Gastrocnemius medialis (tissue), 4 donors: ENCODE results near the gene CACNA2D1. TPM values are rescaled to one million over a fixed set of nuclear protein-coding genes. Genes with fewer than 3 reads are reported as not detected.

Source experiments
- ATAC-seq, 2 donors: fragments of 150-250 bp; one replicate each; pipeline ENCODE4 v1.9.1; 2016
- DNase-seq, 2 donors: peaks; one replicate each; pipeline ENCODE4 v3.0.0-alpha.2; 2019
- H3K27ac ChIP-seq, 4 donors: fragments of 200-600 bp; sonication (generic); 1 replicate in 1 of 4; 2 replicates in 3 of 4; pipeline ENCODE4 v1.5.1; 2016 to 2018; ENCODE audit warnings: mild to moderate bottlenecking in 2 of 4, moderate library complexity in 1 of 4
- H3K27me3 ChIP-seq, 3 donors: fragments of 200-600 bp; sonication (generic) in 2 of 3; 1 replicate in 1 of 3; 2 replicates in 2 of 3; pipeline versions ENCODE4 v1.5.1 to v1.6.0; 2016 to 2019; ENCODE audit warnings: mild to moderate bottlenecking in 1 of 3, moderate library complexity in 1 of 3
- H3K36me3 ChIP-seq, 2 donors: fragments of 200-600 bp; sonication (generic) in 1 of 2; one replicate each; pipeline ENCODE4 v1.5.1; 2017 to 2018
- H3K4me1 ChIP-seq, 2 donors: fragments of 200-600 bp; sonication (generic) in 1 of 2; one replicate each; pipeline ENCODE4 v1.5.1; 2016 to 2017; ENCODE audit warnings: mild to moderate bottlenecking in 2 of 2
- H3K4me3 ChIP-seq, 4 donors: fragments of 200-600 bp; sonication (generic) in 3 of 4; 1 replicate in 1 of 4; 2 replicates in 3 of 4; pipeline ENCODE4 v1.5.1; 2016 to 2019; ENCODE audit warnings: mild to moderate bottlenecking in 2 of 4
- H3K9me3 ChIP-seq, 3 donors: fragments of 200-600 bp; sonication (generic) in 2 of 3; 1 replicate in 1 of 3; 2 replicates in 2 of 3; pipeline ENCODE4 v1.5.1; 2016 to 2019
- CTCF ChIP-seq, 5 experiments: fragments of 450-650 bp in 3 of 5; fragments of 200-600 bp in 2 of 5; sonication (generic) in 2 of 5; IDR thresholded peaks in 4 of 5; conservative IDR thresholded peaks in 1 of 5; 1 replicate in 4 of 5; 2 replicates in 1 of 5; pipeline ENCODE4 v1.5.1; 2016 to 2019; ENCODE audit warnings: antibody characterized with exemption in 5 of 5, mild to moderate bottlenecking in 3 of 5, moderate library complexity in 3 of 5
- POLR2A ChIP-seq, 2 donors: fragments of 450-650 bp; IDR thresholded peaks; one replicate each; pipeline ENCODE4 v1.6.1; 2017; ENCODE audit warnings: antibody characterized with exemption in 2 of 2, mild to moderate bottlenecking in 2 of 2, moderate library complexity in 2 of 2
- in situ Hi-C, 4 donors: fragments of 200-750 bp; cut with MboI; loops; one replicate each; pipeline versions ENCODE4 v1.15.0 to v1.8.0; 2017; ENCODE audit warnings: low sequenced_read_pairs in 4 of 4
- intact Hi-C: fragments of 100-400 bp; cut with DNase I; formaldehyde crosslinking; loops from one replicate; pipeline ENCODE4 v1.15.1; 2023; ENCODE audit warnings: low total_unique reads
- total RNA-seq, 4 donors: library from RNA; depleted of rRNA; stranded (reverse); fragments of >200 nt; gene quantifications; one replicate each; pipeline versions ENCODE4 v1.1.0 to v1.2.3, GENCODE V29; 2016

Gene CACNA2D1
- total RNA-seq: 100 to 1,000 TPM in 3 of 4 donors, 10 to 100 TPM in 1; 83.9 to 157 (median 120) TPM

DNA sequence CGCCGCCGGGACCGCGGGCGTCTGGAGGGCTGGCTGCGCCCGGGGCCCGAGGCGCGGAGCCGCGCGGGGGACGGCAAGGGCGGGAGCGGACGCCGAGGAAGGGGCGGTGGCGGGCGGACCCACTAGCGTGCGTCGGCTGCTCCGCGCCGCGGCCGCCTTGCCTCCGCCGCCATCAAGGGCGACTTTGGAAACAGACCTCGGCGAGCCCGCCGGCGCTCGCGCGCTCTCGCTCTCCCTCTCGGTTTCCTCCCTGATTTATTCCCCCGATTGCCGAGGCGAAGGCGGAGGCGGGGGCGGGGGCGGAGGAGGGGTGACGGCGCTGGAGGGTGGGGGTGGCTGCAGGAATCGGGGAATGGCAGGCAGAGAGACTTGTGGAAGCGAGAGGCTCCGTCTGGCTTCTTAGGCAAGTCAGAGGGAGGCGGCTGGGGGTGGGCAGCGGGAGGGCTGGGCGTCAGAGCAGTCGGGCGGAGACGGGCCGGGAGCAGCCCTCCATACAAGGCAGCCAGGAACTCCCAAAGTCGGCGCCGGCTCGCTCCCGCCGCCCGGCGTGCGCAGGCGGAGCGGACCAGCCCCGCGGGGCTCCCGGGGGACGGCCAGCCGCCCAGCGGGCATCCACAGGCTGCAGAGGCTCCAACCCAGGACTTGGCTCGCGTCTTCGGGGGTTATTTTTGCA, at the start of gene CACNA2D1:
CACNA2D1 (minus strand) TSS at position 231 of the 673 bp plus-strand sequence.
- intact Hi-C loops: loop anchor here (1.0 to 10.0 kb wide), 5 partner anchors 39 to 279 kb away; no protein-coding TSS in a partner anchor
- Histone ChIP-seq H3K9me3 (no peaks in the 10 kb centered on the region), H3K4me3 (peak within 1 kb of the TSS; percentile 79 to 93 (median 84)), H3K27me3 (no peaks in the 10 kb centered on the region), H3K27ac (peak within 1 kb of the TSS; percentile 96 to 97 (median 97)), H3K36me3 (no peaks in the 10 kb centered on the region), H3K4me1 (peaks cover 34 to 35% of the 10 kb centered on the region in 2 donors)
- peak; percentile 84 to 89 for DNase-seq
- in situ Hi-C loops: loop anchor here in 1 of 4 donors (25.0 kb wide), 1 partner anchor 206 kb away; no protein-coding TSS in a partner anchor
- ATAC-seq: peak; percentile 79 to 81
- TF ChIP-seq CTCF (IDR thresholded peaks at IDR 0.05 in 4 of 5, conservative IDR thresholded peaks at IDR 0.05 in 1 of 5) (peak in 4 of 5 experiments; percentile 28 to 62 (median 52)), POLR2A (IDR thresholded peaks at IDR 0.05) (peak; percentile 32 to 62)

DNA sequence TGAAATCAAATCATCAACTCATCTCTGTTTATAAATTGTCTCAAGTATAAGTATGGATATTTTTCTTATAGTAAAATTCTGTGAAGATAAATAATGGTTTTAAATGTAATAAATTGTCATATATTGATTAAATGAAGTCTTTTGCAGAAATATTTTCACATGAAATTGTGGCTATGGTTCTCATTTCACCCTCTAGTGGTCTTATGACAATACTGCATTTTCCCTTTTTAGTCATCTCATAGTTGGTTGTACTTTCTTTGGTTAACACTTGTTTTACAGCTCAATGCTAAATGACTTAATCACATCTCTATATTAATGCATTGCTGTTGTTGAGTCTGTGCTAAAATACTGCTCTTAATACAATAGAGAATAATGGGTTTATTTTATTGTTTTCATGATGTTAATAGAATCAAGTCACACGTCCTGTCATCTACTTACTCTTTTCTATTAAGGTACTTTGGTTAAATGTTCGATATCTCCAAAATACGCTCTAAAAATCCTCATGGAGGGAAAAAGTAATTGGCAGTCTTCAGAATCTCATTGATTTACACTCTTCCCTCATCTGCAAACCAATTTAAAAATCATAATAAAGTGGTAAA, 38.0 kb upstream of the CACNA2D1 start:
- intact Hi-C loops: loop anchor here (1.0 to 5.0 kb wide), 3 partner anchors 39 to 439 kb away; partner anchors contain the start of gene CACNA2D1
- Histone ChIP-seq H3K27ac (no peak overlapping the region), H3K9me3 (no peaks in the 10 kb centered on the region), H3K27me3 (no peaks in the 10 kb centered on the region), H3K36me3 (no peaks in the 10 kb centered on the region), H3K4me1 (peaks cover 22 to 24% of the 10 kb centered on the region in 2 donors), H3K4me3 (no peak overlapping the region)
- ATAC-seq (no peak), DNase-seq (no peak)
- TF ChIP-seq POLR2A (IDR thresholded peaks at IDR 0.05) (no peak), CTCF (IDR thresholded peaks at IDR 0.05 in 4 of 5, conservative IDR thresholded peaks at IDR 0.05 in 1 of 5) (peak; percentile 48 to 87 (median 77))
- in situ Hi-C loops: loop anchor here in 2 of 4 donors (25.0 kb wide), 1 partner anchor 444 kb away; no protein-coding TSS in a partner anchor

DNA sequence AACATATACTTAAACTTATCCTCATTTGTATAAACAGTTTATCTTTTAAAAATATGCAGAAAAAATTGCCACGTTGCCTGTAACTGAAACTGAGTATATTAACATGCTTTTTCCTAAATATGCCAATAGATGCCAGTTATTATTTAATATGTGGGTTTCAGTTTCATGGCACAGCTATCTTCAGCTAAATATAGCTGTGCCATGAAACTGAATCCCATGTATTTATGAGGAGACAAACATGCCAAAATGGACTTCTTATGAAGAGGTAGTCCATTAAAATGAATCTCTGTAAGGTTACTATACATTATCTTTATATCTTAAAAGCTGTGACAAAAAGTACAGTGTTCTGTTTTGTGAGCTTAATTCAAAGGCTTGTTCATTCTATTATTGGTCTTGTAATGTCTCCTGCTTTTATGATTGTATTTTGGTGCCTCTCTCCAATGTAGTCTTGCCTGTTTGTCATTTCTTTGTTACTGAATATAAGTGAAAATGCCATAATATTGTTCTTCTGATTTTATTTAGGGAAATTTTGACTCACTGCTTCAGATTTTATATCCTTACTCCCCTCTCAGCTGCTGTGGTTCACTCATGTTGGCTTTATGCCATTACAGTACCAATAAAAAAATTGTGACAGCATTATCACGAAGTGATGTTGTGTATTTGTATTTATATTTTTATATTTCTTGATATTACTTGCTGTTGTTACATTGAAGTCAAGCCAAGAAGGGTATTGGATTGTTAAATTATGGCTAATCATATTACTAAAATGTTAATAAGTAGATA, 34.3 kb upstream of the CACNA2D1 start:
- H3K36me3 ChIP-seq: no peaks in the 10 kb centered on the region
- in situ Hi-C loops: loop anchor here in 3 of 4 donors (10.0 to 25.0 kb wide), 2 partner anchors 243 to 441 kb away; no protein-coding TSS in a partner anchor
- H3K4me3 ChIP-seq: peak overlapping the region; percentile 3 to 34 (median 14)
- peaks cover 29 to 34% of the 10 kb centered on the region in 2 donors for H3K4me1 ChIP-seq
- DNase-seq (no peak), ATAC-seq (peak; percentile 72 to 87)
- H3K27me3 ChIP-seq: no peaks in the 10 kb centered on the region
- no peak for TF ChIP-seq POLR2A (IDR thresholded peaks at IDR 0.05)
- TF ChIP-seq CTCF (IDR thresholded peaks at IDR 0.05 in 4 of 5, conservative IDR thresholded peaks at IDR 0.05 in 1 of 5): no peak
- H3K27ac ChIP-seq: peak overlapping the region; percentile 16 to 81 (median 70)
- intact Hi-C loops: loop anchor here (10.0 kb wide), 1 partner anchor 303 kb away; no protein-coding TSS in a partner anchor
- H3K9me3 ChIP-seq: no peaks in the 10 kb centered on the region

DNA sequence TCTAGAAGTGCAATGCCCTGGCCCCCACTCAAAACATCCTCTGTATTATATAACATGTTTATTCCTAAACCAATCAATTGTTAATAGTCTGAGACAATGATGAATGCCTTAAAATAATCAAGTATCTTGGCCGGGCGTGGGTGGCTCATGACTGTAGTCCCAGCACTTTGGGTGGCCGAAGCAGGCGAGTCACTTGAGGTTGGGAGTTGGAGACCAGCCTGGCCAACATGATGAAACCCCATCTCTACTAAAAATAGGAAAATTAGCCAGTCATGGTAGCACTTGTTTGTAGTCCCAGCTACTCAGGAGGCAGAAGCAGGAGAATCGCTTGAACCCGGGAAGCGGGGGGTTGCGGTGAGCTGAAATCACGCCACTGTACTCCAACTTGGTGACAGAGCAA, 29.4 kb upstream of the CACNA2D1 start:
- peak in 1 of 2 donors; percentile 38 for DNase-seq
- Histone ChIP-seq H3K27ac (peak overlapping the region in 1 of 4 donors; percentile 28), H3K4me1 (peaks cover 22 to 35% of the 10 kb centered on the region in 2 donors), H3K4me3 (no peak overlapping the region), H3K27me3 (no peaks in the 10 kb centered on the region), H3K36me3 (no peaks in the 10 kb centered on the region), H3K9me3 (no peaks in the 10 kb centered on the region)
- intact Hi-C loops: loop anchor here (10.0 kb wide), 1 partner anchor 298 kb away; no protein-coding TSS in a partner anchor
- no peak for TF ChIP-seq CTCF (IDR thresholded peaks at IDR 0.05 in 4 of 5, conservative IDR thresholded peaks at IDR 0.05 in 1 of 5)
- TF ChIP-seq POLR2A (IDR thresholded peaks at IDR 0.05): no peak
- in situ Hi-C loops: loop anchor here in 3 of 4 donors (10.0 to 25.0 kb wide), 2 partner anchors 236 to 238 kb away; no protein-coding TSS in a partner anchor
- ATAC-seq: peak in 1 of 2 donors; percentile 63
